ENCODE results near the gene E4F1. TPM values are rescaled to one million over a fixed set of nuclear protein-coding genes. Genes with fewer than 3 reads are reported as not detected.

The E4F1 gene
- total RNA-seq, 1 experiment from 2014 or later = 44.7 TPM

DNA sequence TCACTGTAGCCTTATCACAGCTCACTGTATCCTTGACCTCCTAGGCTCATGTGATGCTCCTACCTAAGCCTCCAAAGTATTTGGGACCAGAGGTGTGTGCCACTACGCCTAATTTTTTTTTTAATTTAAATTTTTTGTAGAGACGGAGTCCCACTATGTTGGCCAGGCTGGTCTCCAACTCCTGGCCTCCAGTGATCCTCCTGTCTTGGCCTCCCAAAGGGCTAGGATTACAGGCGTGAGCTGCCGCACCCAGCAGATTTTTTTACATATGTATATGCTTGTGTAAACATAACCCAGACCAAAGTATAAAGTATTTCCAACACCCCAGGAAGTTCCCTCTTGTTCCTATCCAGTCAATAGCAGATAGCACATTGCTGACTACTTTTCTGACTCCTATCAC is 7.1 kb upstream of the E4F1 start:
- no peak overlapping the region for H3K27ac ChIP-seq
- H3K4me1 ChIP-seq (replicated peaks) = peaks cover 17% of the 10 kb centered on the region
- H3K36me3 ChIP-seq = peaks cover 25% of the 10 kb centered on the region
- H3K4me3 ChIP-seq = no peak overlapping the region
- no peak for DNase-seq (ENCODE audit: low read depth in 1 of 2, low spot score in 2 of 2)
- peaks cover 3% of the 10 kb centered on the region for H3K9me3 ChIP-seq (replicated peaks)
- no peaks in the 10 kb centered on the region for H3K27me3 ChIP-seq (replicated peaks)

DNA sequence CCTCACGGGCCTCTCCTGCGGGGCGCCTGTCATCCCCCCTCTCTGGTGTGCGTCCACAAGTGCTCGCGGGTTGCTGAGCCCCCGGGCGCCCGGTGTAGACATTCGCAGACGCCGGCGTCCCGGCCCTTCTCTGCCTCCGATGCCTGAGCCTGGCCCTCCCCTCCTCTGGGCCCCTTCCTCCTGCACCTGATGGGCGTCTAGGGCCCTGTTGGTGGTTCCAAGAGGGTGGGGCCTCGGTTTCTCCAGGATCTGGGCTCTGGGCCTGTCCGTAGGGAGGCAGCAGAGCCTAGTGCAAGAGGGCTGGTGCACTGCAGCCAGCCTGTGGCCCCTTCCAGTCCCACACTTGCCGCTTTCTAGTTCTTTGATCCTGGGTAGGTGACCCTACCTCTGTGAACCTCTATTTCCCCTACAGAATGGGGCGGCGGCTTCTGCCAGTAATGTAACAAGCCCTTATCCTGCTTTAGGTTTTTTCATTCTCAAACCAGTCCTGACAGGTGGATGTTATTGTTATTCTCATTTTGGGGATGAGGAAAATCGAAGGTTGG is 623 bp downstream of the E4F1 start:
- Histone ChIP-seq H3K4me1 (replicated peaks) (peaks cover 20% of the 10 kb centered on the region), H3K9me3 (replicated peaks) (no peaks in the 10 kb centered on the region), H3K27ac (peak overlapping the region; percentile 25), H3K27me3 (replicated peaks) (no peaks in the 10 kb centered on the region), H3K4me3 (peak overlapping the region; percentile 83), H3K36me3 (peaks cover 29% of the 10 kb centered on the region)
- no peak for DNase-seq (ENCODE audit: low read depth in 1 of 2, low spot score in 2 of 2)

DNA sequence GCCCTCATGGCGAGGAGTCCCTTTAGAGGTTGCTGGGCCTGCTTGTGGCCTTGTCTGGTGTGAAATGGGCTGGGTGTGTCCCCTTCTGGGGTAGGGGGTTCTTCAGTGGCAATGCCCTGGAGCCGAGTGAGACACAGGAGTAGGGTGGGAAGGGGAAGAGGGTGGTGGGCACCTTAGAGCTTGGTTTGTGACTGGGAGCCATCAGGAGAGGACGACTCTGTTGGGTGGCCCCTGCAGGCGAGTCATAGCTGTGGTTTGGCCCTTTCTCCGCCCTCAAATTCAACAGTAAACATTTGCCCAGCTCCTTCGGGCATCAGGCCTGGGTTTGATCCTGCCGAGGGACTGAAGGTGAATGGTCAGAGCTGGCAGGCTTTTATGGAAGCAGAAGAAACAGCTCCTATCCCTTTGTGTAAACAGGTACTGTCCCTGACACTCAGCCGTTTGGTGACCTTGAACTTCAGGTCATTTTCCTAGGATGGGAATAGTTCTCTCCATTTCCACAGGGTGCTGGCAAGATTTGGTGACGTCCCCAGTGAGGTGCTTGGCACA is 2.9 kb downstream of the E4F1 start:
- no peak overlapping the region for H3K27ac ChIP-seq
- peak in 1 of 2 experiments; percentile 45 for DNase-seq (ENCODE audit: low read depth in 1 of 2, low spot score in 2 of 2)
- H3K4me1 ChIP-seq (replicated peaks) = peaks cover 20% of the 10 kb centered on the region
- H3K9me3 ChIP-seq (replicated peaks) = no peaks in the 10 kb centered on the region
- no peak overlapping the region for H3K4me3 ChIP-seq
- no peaks in the 10 kb centered on the region for H3K27me3 ChIP-seq (replicated peaks)
- peaks cover 49% of the 10 kb centered on the region for H3K36me3 ChIP-seq

DNA sequence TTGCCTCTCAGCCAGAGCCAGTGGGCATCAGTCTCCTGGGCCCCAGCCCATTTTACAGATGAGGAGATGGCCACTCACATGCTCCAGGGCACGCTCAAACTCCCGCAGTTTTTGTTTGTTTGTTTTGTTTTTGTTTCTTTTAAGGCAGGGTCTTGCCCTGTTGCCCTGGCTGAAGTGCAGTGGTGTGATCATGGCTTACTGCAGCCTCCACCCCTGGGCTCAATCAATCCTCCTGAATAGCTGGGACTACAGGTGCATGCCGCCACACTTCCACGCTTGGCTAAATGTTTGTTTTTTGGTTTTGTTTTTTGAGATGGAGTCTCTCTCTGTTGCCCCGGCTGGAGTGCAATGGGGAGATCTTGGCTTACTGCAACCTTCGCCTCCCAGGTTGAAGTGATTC is 3.5 kb downstream of the E4F1 start:
- no peak for DNase-seq (ENCODE audit: low read depth in 1 of 2, low spot score in 2 of 2)
- Histone ChIP-seq H3K4me1 (replicated peaks) (peaks cover 20% of the 10 kb centered on the region), H3K27me3 (replicated peaks) (no peaks in the 10 kb centered on the region), H3K36me3 (peaks cover 55% of the 10 kb centered on the region), H3K9me3 (replicated peaks) (no peaks in the 10 kb centered on the region), H3K27ac (no peak overlapping the region), H3K4me3 (no peak overlapping the region)

DNA sequence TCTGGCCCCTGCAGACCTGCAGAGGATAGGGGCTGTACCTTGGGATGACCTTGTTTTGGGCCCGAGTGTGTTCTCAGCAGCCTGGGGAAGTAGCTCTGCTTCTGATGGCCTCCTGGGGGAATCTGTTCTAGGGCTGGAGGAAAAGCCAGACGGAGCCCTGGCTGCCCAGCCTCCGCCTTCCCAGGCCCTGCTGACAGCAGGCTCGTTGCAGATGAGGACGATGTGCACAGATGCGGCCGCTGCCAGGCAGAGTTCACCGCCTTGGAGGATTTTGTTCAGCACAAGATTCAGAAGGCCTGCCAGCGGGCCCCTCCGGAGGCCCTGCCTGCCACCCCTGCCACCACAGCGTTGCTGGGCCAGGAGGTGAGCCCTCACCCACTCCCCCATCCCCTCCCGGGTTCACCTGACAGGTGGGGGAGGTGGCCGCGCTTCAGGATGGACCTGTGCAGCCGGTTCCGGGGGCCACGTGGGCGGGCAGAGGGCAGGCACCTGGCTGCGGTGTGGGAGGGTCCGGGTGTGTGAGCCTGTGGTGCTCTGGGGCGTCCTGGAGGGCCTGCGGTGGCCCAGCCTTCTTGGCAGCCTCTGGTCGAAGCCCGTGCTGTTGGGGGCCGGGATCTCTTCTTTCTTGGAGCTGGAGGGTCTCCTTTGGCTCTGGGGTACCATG is 4.9 kb downstream of the E4F1 start:
- Histone ChIP-seq H3K4me1 (replicated peaks) (peaks cover 20% of the 10 kb centered on the region), H3K27ac (no peak overlapping the region), H3K27me3 (replicated peaks) (no peaks in the 10 kb centered on the region), H3K4me3 (no peak overlapping the region), H3K9me3 (replicated peaks) (no peaks in the 10 kb centered on the region), H3K36me3 (peaks cover 68% of the 10 kb centered on the region)
- no peak for DNase-seq (ENCODE audit: low read depth in 1 of 2, low spot score in 2 of 2)

DNA sequence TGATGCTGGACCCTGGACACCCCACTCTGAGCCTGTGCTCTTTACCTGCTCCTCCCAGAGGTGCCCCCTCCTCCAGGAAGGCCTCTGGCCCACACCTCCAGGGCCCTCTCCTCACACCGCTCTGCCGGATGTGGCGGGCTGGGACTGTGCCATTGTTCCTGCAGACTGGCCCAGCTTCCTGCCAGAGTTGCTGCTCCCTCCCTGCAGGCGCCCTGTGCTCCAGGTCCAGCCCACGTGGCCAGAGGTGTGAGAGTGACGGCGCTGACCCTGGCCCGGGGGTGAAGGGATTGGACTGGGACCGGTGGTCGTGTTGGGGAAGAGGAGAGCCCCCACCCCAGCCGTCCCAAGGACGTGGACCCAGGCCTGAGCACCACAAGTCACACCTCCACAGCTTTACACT is 5.7 kb downstream of the E4F1 start:
- Histone ChIP-seq H3K9me3 (replicated peaks) (no peaks in the 10 kb centered on the region), H3K4me3 (no peak overlapping the region), H3K36me3 (peaks cover 72% of the 10 kb centered on the region), H3K27me3 (replicated peaks) (no peaks in the 10 kb centered on the region), H3K27ac (no peak overlapping the region), H3K4me1 (replicated peaks) (peaks cover 19% of the 10 kb centered on the region)
- DNase-seq (ENCODE audit: low read depth in 1 of 2, low spot score in 2 of 2) = no peak

DNA sequence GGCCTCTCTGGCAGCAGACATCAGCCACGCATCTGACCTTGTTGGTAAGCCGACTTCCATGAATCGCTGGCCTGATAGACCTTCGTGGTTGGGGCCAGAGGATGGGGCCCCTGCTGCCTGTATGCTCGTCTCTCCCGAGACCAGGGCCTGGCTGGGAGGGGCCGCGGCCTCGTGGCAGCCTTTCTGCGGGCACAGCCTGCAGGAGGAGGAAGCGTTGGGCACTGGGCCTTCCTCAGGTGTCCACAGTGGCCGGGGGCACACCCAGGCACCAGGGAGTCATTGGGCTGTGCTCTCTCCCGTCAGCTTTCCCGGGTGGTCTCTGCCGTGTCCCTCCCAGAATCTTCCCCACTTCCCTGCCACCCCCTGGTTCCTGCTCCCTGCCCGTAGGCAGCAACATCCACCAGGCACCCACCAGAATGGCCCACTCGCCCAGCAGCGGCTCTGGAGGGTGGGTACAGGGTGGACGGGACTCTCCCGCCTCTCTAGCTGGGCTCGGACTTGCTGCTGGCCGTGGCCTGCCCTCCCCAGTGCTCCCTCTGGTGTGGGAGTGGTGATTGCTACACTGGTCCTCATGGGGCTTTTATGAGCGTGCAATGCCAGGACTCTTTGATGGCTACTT is 6.3 kb downstream of the E4F1 start:
- no peaks in the 10 kb centered on the region for H3K27me3 ChIP-seq (replicated peaks)

DNA sequence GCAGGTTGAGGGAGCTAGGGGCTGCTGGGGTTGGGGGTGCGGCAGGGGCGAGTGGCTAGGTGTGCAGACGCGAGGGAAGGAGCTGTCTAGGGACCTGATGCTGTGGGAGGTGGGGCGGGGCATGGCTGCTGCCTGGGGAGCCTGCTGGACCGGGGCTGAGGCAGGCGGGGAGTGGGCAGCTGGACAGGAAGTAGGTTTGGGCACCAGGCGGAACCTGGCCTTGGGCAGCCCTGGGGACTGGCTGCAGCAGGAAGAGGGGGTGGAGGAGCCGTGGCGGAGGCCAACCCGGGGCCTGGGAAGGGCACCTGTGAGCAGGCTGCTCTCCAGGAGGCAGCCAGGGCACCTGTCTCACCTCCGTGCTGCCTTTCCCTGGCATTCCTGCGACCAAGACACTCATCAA is 7.0 kb downstream of the E4F1 start:
- Histone ChIP-seq H3K9me3 (replicated peaks) (no peaks in the 10 kb centered on the region), H3K36me3 (peaks cover 83% of the 10 kb centered on the region), H3K27ac (no peak overlapping the region), H3K27me3 (replicated peaks) (no peaks in the 10 kb centered on the region), H3K4me3 (no peak overlapping the region), H3K4me1 (replicated peaks) (peaks cover 8% of the 10 kb centered on the region)
- no peak for DNase-seq (ENCODE audit: low read depth in 1 of 2, low spot score in 2 of 2)

More for the DNA sequence above, 6.3 kb downstream of the E4F1 start:
- H3K4me1 ChIP-seq (replicated peaks) = peaks cover 13% of the 10 kb centered on the region
- no peak overlapping the region for H3K4me3 ChIP-seq
- no peaks in the 10 kb centered on the region for H3K9me3 ChIP-seq (replicated peaks)
- H3K27ac ChIP-seq = no peak overlapping the region
- no peak for DNase-seq (ENCODE audit: low read depth in 1 of 2, low spot score in 2 of 2)
- peaks cover 77% of the 10 kb centered on the region for H3K36me3 ChIP-seq

DNA sequence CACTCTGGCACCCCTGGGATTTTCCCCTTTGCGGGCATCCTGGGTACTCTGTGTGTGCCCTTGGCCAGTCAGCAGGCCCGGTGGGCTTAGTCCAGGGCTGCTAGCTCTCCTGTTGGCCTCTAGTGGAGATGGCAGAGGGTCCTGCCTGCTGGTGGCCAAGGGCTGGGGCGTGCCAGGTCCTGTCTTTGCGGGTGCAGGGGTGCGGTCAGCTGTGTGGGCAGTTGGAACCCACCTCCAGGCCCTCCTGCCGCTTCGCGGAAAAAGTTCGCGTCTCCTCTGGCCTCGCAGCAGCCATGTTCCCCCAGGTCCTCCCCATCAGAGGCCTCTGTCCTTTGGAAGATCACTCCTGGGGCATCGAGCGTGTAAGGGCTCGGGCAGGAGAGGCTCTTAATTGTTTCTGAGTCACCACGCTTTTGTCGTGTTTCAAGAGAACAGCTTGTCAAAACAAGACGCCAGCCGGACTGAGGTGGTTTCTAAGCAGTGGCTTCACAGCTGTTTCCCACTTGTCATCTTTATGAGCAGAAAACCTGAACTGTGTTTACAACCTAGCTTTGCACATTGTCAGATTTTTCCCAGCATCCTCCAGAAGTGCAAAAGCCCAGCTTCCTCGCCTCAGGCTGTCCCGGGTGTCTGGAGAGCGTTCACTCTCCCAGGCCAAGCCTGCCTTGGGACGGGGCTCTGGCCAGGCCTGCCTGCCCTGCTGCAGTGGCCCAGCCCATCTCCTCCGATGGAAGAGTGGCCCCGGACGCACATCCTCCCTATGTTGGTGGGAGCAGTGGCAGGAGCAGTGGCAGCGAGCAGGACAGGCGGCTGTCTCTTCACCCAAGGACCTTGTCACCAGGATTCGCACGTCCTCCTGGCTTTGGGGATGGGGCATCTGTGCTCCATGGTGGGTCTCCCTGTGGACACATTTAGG is 7.9 kb downstream of the E4F1 start:
- peaks cover 92% of the 10 kb centered on the region for H3K36me3 ChIP-seq

DNA sequence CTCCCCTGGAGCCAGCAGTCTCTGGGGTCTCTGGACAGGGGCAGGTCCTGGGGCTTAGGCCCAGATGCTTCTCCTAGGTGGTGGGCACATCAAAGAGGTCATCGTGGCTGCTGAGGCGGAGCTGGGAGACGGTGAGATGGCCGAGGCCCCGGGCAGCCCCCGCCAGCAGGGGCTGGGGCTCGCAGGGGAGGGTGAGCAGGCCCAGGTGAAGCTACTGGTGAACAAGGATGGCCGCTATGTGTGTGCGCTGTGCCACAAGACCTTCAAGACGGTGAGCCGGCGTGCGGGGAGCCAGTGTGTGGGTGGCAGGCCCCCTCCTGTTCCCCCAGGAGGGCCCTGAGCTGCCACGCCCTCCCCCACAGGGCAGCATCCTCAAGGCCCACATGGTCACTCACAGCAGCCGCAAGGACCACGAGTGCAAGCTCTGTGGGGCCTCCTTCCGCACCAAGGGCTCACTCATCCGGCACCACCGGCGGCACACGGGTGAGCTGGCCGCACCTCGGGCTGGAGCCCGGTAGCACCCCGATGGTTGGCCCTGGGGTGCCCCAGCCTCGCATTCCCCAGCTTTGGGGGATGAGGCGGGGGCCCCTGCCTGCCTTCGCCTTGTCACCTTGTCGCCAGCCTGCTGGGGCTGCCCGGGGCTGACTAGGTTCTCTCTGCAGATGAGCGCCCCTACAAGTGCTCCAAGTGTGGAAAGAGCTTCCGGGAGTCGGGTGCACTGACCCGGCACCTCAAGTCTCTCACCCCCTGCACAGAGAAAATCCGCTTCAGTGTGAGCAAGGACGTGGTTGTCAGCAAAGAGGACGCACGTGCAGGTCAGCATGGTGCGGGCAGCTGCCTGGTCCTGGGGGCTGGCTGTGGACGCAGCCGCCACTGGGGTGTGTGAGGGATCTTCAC is 9.0 kb downstream of the E4F1 start:
- Histone ChIP-seq H3K27ac (no peak overlapping the region), H3K27me3 (replicated peaks) (no peaks in the 10 kb centered on the region), H3K36me3 (peaks cover 91% of the 10 kb centered on the region), H3K4me1 (replicated peaks) (no peaks in the 10 kb centered on the region), H3K4me3 (no peak overlapping the region), H3K9me3 (replicated peaks) (no peaks in the 10 kb centered on the region)
- DNase-seq (ENCODE audit: low read depth in 1 of 2, low spot score in 2 of 2) = no peak

More for the DNA sequence above, 7.9 kb downstream of the E4F1 start:
- Histone ChIP-seq H3K9me3 (replicated peaks) (no peaks in the 10 kb centered on the region), H3K4me1 (replicated peaks) (peaks cover 5% of the 10 kb centered on the region), H3K4me3 (no peak overlapping the region), H3K27ac (no peak overlapping the region), H3K27me3 (replicated peaks) (no peaks in the 10 kb centered on the region)
- DNase-seq (ENCODE audit: low read depth in 1 of 2, low spot score in 2 of 2) = no peak

DNA sequence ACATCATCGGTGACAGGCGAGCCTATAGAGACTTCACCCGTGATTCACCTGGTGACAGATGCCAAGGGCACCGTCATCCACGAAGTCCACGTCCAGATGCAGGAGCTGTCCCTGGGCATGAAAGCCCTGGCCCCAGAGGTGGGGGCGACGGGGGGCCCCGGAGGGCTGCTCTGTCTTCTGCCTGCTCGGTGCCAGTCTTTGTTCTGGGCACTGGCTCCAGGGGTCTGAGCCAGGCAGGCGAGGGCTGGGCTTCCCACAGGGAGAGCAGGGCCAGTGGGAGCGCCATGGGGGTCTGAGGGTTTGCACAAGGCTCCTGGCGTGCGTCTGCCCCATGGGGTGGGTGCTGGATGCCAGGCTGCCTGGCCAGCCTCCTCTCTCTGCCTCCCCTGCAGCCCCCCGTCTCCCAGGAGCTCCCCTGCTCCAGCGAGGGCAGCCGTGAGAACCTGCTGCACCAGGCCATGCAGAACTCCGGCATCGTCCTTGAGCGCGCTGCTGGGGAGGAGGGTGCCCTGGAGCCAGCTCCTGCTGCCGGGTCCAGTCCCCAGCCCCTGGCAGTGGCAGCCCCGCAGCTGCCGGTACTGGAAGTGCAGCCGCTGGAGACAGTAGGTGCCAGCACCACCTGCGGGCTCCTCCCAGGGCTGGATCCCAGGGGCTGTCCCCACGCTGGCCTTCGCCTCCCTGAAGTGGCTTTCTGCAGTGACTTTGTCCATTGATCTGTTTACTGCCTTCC is 9.8 kb downstream of the E4F1 start:
- Histone ChIP-seq H3K27ac (no peak overlapping the region), H3K27me3 (replicated peaks) (no peaks in the 10 kb centered on the region), H3K9me3 (replicated peaks) (no peaks in the 10 kb centered on the region), H3K36me3 (peaks cover 92% of the 10 kb centered on the region), H3K4me3 (no peak overlapping the region), H3K4me1 (replicated peaks) (no peaks in the 10 kb centered on the region)
- peak in 1 of 2 experiments; percentile 45 for DNase-seq (ENCODE audit: low read depth in 1 of 2, low spot score in 2 of 2)
